NCI-H774 (cell line): ENCODE data around the gene AK5.
"Not testable (repeated sequence)": the region's sequence is repeated elsewhere in the genome, so short reads cannot be mapped to it uniquely, and the experiment has no call there.

Experiments
- DNase-seq: peaks from one replicate; lab custom pipeline; 2025; lab: John Stamatoyannopoulos, UW

Gene AK5

GRCh38 chr1:77287535-77287934 is 5.7 kb downstream of the AK5 start:
- DNase-seq = no peak

DNA sequence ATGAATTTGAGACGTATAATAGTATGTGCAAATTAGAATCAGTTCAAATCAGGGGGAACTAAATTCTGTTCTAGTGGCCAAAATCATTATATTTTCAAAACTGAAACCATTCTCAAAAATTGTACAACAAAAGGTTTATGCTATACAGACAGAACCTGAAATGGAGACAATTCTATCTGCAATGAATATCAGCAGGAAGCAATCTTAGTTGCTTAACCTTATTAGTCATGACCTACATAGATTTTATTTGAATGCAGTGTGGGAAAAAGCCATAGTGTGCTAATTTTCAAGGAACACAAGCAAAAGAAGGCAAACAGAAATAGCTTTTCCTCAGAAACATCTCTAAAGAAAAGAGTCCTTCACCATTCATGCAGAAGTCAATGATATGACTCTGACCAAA is 6.5 kb downstream of the AK5 start:
- no peak for DNase-seq

GRCh38 chr1:77290576-77290975 is 8.8 kb downstream of the AK5 start:
- no peak for DNase-seq

DNA sequence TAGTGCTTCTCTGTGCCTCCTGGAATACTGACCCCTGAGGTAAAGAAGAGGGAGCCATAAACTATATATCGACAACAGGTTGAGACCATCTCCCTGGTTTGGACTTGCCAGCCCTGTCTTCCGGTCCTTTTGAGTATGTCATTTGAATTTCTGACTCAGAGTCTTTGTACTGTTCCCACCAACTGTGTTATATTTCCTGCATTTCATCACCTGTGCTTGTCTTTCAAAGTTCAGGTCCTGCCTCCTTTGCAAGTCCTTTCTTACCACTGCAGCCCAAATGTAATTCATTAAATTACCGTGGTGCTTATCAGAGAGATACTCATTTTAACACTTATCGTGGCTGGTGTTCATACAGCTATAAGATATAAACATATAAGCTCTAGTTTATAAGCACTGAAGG is 10.7 kb downstream of the AK5 start:
- no peak for DNase-seq

DNA sequence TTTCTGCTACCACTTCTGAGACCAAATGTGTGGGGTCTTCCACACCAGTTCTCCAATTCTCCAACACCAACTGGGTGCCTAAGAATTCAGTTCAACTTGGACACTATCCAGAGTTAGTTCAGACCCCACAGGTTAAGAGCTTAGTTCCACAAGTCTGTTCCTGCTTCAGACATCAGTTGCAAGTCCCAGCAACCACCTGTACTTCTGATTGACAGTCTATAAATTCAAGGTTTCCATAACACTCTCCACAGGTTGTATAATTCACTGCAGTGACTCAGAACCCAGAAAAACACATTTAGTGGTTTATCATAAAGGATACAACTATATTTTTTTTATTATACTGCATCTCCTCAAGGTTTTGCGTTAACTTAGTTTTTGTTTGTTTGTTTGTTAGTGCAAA is 18.7 kb downstream of the AK5 start:
- DNase-seq = no peak

- no peak for DNase-seq
Observed at GRCh38 chr1:77303387-77303786, 21.6 kb downstream of the AK5 start.

- no peak for DNase-seq
Observed at GRCh38 chr1:77308889-77309621, 27.2 kb downstream of the AK5 start.

DNA sequence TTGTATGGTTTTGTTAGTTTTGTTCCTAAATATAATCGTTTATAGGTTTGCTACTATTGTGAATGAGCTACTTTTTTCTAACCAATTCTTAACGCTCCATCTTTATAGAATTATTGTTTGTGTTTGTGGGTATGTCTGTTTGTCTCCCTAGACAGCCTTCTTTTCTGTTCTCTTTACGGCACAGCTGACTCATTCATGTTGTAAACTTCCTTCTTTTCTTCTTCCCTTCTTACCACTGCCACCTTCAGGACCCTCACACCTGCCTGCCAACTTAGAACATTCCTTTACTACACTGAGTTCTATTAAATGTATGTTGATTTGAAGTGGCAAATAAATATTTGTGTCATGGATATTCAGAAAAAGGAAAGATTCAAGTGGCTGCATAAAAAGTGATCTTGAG is 29.1 kb downstream of the AK5 start:
- no peak for DNase-seq

DNA sequence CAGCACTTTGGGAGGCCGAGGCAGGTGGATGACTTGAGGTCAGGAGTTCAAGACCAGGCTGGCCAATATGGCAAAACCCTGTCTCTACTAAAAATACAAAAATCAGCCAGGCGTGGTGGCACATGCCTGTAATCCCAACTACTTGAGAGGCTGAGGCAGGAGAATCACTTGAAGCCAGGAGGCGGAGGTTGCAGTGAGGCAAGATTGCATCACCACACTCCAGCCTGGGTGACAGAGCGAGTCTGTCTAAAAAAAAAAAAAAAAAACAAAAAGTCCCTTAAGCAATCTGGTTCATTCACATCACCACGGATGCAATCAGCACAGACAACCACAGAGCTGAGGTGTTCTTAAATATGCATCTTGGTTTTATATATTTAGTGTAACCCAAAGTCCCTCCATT is 30.5 kb downstream of the AK5 start:
- not testable (repeated sequence) for DNase-seq

DNA sequence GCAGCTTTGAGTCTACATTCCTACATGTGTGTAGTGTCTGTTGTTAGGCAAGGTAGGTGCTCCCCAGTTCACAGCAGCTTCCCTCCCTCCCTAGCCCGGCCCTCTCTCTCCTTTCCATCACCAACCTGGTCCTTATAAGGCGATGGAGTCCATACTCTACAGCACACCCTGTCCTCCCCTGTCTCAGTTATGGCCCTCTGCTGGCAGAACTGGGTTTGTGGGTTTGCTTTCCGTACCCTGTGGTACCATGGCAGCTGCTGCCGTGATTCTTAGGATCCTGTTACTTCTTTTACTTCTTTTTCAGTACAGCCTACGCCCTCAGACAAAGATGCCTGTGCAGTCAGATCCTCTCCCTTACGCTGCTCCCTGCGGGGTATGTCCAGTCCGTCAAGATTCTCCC is 31.7 kb downstream of the AK5 start:
- no peak for DNase-seq

DNA sequence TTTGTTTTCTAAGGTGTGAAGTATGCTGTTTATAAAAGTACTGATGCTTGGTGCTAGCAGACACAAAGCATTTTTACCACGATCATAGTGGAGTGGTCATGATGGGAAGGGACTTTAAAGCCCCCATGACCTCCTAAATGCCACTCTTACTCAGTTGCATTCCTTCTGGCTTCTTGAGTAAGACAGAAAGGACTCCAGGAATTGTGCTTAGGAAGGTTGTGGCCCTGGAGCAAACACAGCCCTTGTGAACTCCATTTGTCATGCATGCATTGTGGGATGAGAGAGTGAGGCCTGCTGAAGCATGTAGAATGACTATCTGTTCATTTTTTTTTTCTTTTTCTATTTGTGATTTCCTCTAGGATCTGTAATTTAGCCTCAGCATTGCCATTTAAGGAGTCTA is 34.2 kb downstream of the AK5 start:
- no peak for DNase-seq

DNA sequence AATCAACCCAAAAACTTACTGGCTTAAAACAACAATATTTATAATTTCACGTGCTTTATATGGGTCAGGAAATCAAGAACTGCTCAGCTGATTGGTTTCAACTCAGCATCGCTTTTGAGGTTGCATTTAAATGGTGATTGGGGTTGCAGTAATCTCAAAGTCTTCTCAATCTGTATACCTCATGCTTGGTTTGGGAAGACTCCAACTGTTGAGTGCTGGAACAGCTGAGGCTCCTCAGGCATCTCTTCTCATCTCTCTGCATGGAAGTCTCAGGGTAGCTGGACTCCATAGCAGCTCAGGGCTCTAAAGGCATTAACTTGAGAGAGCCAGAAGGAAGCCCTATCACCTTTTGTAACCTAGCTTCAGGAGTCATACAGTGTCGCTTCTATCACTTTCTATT is 35.1 kb downstream of the AK5 start:
- no peak for DNase-seq

DNA sequence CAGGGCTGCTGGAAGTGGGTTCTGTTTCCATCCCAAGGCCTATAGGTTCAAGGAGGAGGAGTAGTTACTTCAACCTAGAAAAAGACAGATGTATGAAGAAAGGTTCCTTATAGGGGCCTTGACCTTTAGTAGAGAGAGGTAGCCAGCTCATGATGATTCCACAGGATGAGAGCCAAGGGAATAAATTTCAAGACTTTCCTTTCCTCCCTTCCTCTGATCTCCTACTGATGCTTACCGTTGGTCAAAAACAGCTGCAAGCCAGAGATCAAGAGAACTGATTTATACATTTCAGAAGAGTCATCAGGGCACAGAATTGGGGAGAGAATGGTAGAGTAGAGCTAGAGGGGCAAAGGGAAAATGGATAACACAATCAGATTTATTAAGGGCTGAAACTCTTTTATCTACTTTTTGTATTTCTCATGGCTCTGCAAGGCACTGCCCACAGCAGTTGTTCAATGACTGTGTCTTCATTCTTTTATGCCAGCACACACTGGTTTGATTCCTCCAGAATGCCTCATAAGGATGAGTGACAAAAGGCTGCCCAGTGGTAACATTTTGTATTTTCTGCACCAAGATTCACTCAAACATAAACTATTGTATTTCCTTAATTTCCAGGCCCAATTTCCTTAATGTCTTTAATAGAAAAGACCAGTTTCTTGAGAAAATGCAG is 37.4 kb downstream of the AK5 start:
- DNase-seq = no peak

DNA sequence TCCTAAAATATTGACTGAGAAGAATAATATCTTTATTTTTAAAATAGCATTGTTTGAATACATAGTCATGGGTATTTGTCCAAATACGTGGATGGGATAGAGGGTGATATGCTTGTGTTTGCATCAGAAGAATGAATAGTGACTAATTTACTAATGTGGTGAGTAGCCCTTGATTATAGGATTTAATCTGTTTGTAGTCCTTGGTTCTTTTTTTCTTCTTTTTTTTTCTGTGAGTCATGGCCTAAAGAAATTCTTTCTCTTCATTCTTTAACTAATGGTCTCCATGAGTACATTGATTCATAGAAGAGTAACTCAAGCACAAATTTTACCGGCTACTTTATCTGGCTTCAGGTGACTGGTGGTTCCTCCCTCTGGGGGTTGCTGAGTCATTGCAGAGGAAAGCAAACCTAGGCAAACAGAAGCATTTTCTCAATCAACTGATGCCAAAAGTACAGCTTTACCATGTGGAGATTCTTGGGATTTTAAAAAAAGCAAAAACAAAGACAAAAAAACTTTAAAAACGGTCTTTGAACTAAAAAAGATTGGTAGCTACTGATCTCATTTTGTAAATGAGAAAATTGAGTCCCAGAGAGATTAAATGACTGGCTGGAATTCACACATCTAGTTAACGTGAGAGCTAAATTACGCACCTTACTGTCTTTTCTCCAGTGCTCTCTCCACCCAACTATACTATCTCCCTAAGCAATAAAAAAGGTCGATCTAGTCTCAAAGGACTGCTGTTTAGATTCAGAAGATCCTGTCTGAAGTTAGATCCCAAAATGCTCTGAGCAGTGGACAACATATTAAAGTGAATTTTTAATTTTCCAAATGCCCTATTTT is 40.5 kb downstream of the AK5 start:
- no peak for DNase-seq

DNA sequence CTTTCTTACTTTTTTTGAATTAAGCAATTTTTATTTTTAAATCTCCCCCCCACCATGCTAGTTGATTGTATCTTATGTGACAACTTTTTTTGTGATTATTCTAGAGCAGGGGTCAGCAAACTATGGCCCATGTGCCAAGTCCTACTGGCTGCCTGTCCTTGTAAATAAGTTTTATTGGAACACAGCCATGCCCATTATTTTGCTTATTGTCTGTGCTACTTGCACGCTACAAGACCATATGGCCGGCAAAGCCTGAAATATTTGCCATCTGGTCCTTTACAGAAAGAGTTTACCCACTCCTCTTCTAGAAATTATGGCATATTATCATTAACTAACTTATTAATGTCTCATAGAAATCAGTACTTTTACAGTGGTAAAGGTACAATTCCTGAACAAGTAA is 51.7 kb downstream of the AK5 start:
- peak; percentile 51 for DNase-seq

- DNase-seq = no peak
Observed at GRCh38 chr1:77336729-77337128, 54.9 kb downstream of the AK5 start.

DNA sequence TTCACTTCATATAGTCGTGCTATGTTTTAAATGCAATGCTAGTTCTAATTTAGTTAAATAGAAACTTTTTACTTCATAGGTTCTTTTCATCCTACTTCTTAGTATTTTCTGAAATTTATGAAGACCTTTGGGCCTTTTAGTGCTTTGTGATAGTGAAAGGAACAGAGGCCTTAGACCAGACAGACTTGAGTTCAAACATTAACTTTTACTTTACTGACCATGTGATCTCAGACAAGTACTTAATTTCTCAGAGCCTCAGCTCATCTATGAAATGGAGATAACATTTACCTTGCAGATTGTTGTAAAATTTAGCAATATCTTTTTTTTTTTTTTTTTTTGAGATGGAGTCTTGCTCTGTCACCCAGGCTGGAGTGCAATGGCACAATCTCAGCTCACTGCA is 57.5 kb downstream of the AK5 start:
- no peak for DNase-seq

DNA sequence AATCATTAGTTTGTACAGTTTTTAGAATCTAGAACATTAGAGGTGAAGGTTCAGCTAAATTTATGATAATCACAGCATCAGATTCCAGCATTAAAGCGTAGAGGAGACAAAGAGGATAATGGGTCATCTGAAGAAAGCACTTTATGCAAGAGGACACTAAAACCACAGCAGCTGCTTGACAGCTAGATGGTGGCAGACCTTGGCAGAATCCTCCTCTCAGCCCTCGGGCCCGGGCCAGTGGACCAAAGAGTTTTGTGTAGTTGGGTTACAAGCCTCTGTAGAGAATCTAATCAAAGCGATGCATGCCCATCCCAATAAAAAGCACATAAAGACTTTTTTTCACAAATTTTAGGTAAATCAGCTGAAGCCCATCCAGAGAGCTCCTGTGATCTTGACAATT is 59.4 kb downstream of the AK5 start:
- DNase-seq = no peak

- peak; percentile 56 for DNase-seq
Observed at GRCh38 chr1:77342745-77343144, 60.9 kb downstream of the AK5 start.

- no peak for DNase-seq
Observed at GRCh38 chr1:77347646-77348045, 65.8 kb downstream of the AK5 start.

GRCh38 chr1:77348549-77348948 is 66.7 kb downstream of the AK5 start:
- DNase-seq = no peak

DNA sequence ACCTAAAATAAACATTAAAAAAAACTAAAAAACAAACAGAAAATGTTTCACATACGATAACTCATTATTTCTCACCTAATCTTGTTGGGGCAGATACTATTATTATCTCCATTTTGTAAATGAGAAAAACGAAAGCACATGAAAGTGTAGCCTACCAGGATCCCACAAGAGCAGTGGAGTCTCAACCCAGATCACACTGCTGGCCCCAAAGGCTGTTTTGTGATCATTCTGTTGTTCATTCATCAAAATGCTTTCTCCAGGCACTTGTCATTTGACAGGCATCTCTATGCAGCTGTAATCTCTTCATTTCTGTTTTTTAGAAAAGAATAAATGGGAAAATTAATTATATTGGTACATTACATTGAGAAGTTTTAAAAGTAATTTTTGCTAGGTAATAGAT is 67.5 kb downstream of the AK5 start:
- DNase-seq = no peak
